GM23338 (cell line): Measurements from ENCODE around the gene WFDC6. TPM values are rescaled to one million over a fixed set of nuclear protein-coding genes. Genes with fewer than 3 reads are reported as not detected.

Experiments
- ATAC-seq: fragments of 200-7000 bp; cut with Tn5 transposase; 3 replicates; pipeline ENCODE4 v1.9.1; 2020
- DNase-seq: peaks from one replicate; pipeline ENCODE4 v3.0.0-alpha.2; 2015; ENCODE audit warnings: low spot score
- H2AFZ ChIP-seq: fragments of 200-600 bp; sonication (generic); 2 replicates; pipeline ENCODE4 v1.8.0; 2016; ENCODE audit warnings: antibody characterized with exemption, mild to moderate bottlenecking, moderate library complexity
- H3F3A ChIP-seq: fragments of 200-600 bp; sonication (generic); replicated peaks from 2 replicates; pipeline ENCODE4 v1.8.0; 2017; ENCODE audit warnings: antibody characterized with exemption, mixed run types, low read depth
- H3K27ac ChIP-seq: fragments of 200-600 bp; sonication (generic); 2 replicates; pipeline ENCODE4 v1.6.1; 2016; ENCODE audit warnings: low read depth
- H3K27me3 ChIP-seq: fragments of 200-600 bp; sonication (generic); 2 replicates; pipeline ENCODE4 v1.8.0; 2016; ENCODE audit warnings: mild to moderate bottlenecking, mixed run types, moderate library complexity; ENCODE audit not compliant: insufficient read depth
- H3K36me3 ChIP-seq: fragments of 200-600 bp; sonication (generic); 2 replicates; pipeline ENCODE4 v1.8.0; 2016; ENCODE audit warnings: mild to moderate bottlenecking; ENCODE audit not compliant: insufficient read depth
- H3K4me1 ChIP-seq: fragments of 200-600 bp; sonication (generic); 2 replicates; pipeline ENCODE4 v1.8.0; 2016; ENCODE audit warnings: mild to moderate bottlenecking, moderate library complexity; ENCODE audit not compliant: insufficient read depth
- H3K4me2 ChIP-seq: fragments of 200-600 bp; sonication (generic); 2 replicates; pipeline ENCODE4 v1.7.1; 2017; ENCODE audit warnings: mixed run types
- H3K4me3 ChIP-seq: fragments of 200-600 bp; sonication (generic); 2 replicates; pipeline ENCODE4 v1.6.1; 2016; ENCODE audit warnings: mixed run types
- H3K79me2 ChIP-seq: fragments of 200-600 bp; sonication (generic); replicated peaks from 2 replicates; pipeline ENCODE4 v1.8.0; 2017; ENCODE audit warnings: mild to moderate bottlenecking; ENCODE audit not compliant: insufficient read depth
- H3K9me2 ChIP-seq: fragments of 200-600 bp; sonication (generic); 2 replicates; pipeline ENCODE4 v1.8.0; 2017; ENCODE audit not compliant: insufficient read depth
- H4K20me1 ChIP-seq: fragments of 200-600 bp; sonication (generic); replicated peaks from 2 replicates; pipeline ENCODE4 v1.8.0; 2017; ENCODE audit warnings: mild to moderate bottlenecking; ENCODE audit not compliant: insufficient read depth
- H3K27ac Mint-ChIP-seq: 2 replicates; pipeline ENCODE4 v1.8.0; 2020; ENCODE audit warnings: inconsistent platforms, mild to moderate bottlenecking, moderate library complexity, mixed read lengths
- H3K27me3 Mint-ChIP-seq: 3 replicates; pipeline ENCODE4 v1.8.0; 2022; ENCODE audit warnings: low read depth, mild to moderate bottlenecking, moderate library complexity, mixed read lengths, inconsistent platforms; ENCODE audit not compliant: insufficient read depth, poor library complexity
- H3K36me3 Mint-ChIP-seq: 3 replicates; pipeline ENCODE4 v1.8.0; 2021; ENCODE audit warnings: low read depth, mild to moderate bottlenecking, inconsistent platforms, moderate library complexity, mixed read lengths
- H3K4me1 Mint-ChIP-seq: 3 replicates; pipeline ENCODE4 v1.8.0; 2020; ENCODE audit warnings: mild to moderate bottlenecking, inconsistent platforms, mixed read lengths
- H3K4me3 Mint-ChIP-seq: 3 replicates; pipeline ENCODE4 v1.8.0; 2021; ENCODE audit warnings: moderate library complexity, mild to moderate bottlenecking, inconsistent platforms, mixed read lengths
- H3K9me3 Mint-ChIP-seq: 3 replicates; pipeline ENCODE4 v1.8.0; 2020; ENCODE audit warnings: moderate library complexity, mild to moderate bottlenecking, inconsistent platforms, mixed read lengths
- ZNF462 ChIP-seq: fragments of 250-450 bp; sonication (Bioruptor Pico); IDR thresholded peaks from 2 replicates; pipeline ENCODE4 v1.5.0; 2020; ENCODE audit warnings: mild to moderate bottlenecking, moderate library complexity
- polyA plus RNA-seq: library from polyadenylated mRNA; unstranded; fragments of >200 nt; fragmentation: Nextera tagmentation; extraction: Ambion mirVana; gene quantifications from 2 replicates; pipeline ENCODE4 v1.2.1, GENCODE V29; 2016
- total RNA-seq: library from RNA; depleted of rRNA; stranded (reverse); fragments of >200 nt; shearing (Covaris generic); gene quantifications from 2 replicates; pipeline ENCODE4 v1.2.3, GENCODE V29; 2014
- TF ChIP-seq, protein P1 (sequence below): IDR thresholded peaks from 2 replicates; pipeline ENCODE4 v1.6.1; 2016; ENCODE audit warnings: antibody characterized with exemption
- TF ChIP-seq, protein P2 (sequence below): IDR thresholded peaks from one replicate; pipeline ENCODE4 v1.6.1; 2018; ENCODE audit warnings: antibody characterized with exemption; ENCODE audit not compliant: unreplicated experiment

Gene WFDC6
- total and polyA plus RNA-seq, 2 experiments from 2014 or later: not detected

DNA sequence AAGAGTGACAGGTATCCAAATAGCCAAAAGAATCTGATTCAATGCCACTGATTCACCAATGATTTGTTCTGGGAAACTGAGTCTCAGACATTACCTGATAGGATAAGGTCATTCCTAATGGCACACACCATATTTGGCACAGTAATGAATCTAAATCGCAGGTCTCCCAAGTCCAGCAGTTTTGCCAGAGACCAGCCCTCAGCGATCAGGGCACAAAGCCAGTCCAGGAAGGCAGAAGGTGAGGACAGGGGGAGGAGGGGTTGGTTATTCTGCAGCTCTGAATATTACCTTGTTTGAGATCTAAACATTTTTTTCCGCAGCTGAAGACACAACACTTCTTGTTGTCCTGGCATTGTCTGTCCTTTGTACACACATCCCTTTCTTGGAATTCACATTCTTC, 6.1 kb upstream of the WFDC6 start:
- no peak overlapping the region for H3K4me3 ChIP-seq
- no peak overlapping the region for H3K27ac ChIP-seq
- Mint-ChIP-seq H3K4me3 (no peak overlapping the region), H3K9me3 (no peaks in the 10 kb centered on the region; the same call in 2 of the 3 replicates), H3K27me3 (peaks cover 1% of the 10 kb centered on the region), H3K27ac (no peak overlapping the region), H3K36me3 (no peaks in the 10 kb centered on the region; the same call in 2 of the 3 replicates), H3K4me1 (peaks cover 8% of the 10 kb centered on the region; the same call in 2 of the 3 replicates)
- H3K4me2 ChIP-seq: no peak overlapping the region
- peaks cover 6% of the 10 kb centered on the region; the same call in 1 of the 2 replicates for H3K9me2 ChIP-seq
- H3K79me2 ChIP-seq: no peaks in the 10 kb centered on the region
- H2AFZ ChIP-seq: 0 out of 2 replicates have a peak overlapping the region, but pooled peaks have one; percentile 39
- TF ChIP-seq, protein P1, sequence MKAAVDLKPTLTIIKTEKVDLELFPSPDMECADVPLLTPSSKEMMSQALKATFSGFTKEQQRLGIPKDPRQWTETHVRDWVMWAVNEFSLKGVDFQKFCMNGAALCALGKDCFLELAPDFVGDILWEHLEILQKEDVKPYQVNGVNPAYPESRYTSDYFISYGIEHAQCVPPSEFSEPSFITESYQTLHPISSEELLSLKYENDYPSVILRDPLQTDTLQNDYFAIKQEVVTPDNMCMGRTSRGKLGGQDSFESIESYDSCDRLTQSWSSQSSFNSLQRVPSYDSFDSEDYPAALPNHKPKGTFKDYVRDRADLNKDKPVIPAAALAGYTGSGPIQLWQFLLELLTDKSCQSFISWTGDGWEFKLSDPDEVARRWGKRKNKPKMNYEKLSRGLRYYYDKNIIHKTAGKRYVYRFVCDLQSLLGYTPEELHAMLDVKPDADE: no peak
- TF ChIP-seq, protein P2, sequence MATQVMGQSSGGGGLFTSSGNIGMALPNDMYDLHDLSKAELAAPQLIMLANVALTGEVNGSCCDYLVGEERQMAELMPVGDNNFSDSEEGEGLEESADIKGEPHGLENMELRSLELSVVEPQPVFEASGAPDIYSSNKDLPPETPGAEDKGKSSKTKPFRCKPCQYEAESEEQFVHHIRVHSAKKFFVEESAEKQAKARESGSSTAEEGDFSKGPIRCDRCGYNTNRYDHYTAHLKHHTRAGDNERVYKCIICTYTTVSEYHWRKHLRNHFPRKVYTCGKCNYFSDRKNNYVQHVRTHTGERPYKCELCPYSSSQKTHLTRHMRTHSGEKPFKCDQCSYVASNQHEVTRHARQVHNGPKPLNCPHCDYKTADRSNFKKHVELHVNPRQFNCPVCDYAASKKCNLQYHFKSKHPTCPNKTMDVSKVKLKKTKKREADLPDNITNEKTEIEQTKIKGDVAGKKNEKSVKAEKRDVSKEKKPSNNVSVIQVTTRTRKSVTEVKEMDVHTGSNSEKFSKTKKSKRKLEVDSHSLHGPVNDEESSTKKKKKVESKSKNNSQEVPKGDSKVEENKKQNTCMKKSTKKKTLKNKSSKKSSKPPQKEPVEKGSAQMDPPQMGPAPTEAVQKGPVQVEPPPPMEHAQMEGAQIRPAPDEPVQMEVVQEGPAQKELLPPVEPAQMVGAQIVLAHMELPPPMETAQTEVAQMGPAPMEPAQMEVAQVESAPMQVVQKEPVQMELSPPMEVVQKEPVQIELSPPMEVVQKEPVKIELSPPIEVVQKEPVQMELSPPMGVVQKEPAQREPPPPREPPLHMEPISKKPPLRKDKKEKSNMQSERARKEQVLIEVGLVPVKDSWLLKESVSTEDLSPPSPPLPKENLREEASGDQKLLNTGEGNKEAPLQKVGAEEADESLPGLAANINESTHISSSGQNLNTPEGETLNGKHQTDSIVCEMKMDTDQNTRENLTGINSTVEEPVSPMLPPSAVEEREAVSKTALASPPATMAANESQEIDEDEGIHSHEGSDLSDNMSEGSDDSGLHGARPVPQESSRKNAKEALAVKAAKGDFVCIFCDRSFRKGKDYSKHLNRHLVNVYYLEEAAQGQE: no peak
- TF ChIP-seq ZNF462 (CRISPR knock-in tag): no peak
- no peaks in the 10 kb centered on the region for H3K4me1 ChIP-seq
- no peaks in the 10 kb centered on the region for H4K20me1 ChIP-seq
- H3K27me3 ChIP-seq: no peaks in the 10 kb centered on the region
- H3K36me3 ChIP-seq: no peaks in the 10 kb centered on the region
- DNase-seq (no peak), ATAC-seq (no peak)
- H3F3A ChIP-seq: no peaks in the 10 kb centered on the region
